B cell (primary cell): ENCODE measurements around the gene USH1C. TPM values are rescaled to one million over a fixed set of nuclear protein-coding genes. Genes with fewer than 3 reads are reported as not detected.

ENCODE experiments used
- ATAC-seq: fragments of 200-7000 bp; cut with Tn5 transposase; one replicate; pipeline ENCODE4 v1.10.0; 2021; ENCODE audit warnings: low read depth, mild to moderate bottlenecking, moderate number of reproducible peaks, moderate library complexity
- CTCF ChIA-PET: fragments of 350-600 bp; sonication (Branson Sonifier 250); formaldehyde crosslinking; loops from one replicate; lab custom pipeline; 2021; ENCODE audit warnings: antibody characterized with exemption, inconsistent platforms; lab: Charles Lee
- POLR2A ChIA-PET: fragments of 350-600 bp; sonication (Branson Sonifier 250); formaldehyde crosslinking; loops from one replicate; lab custom pipeline; 2021; ENCODE audit warnings: antibody characterized with exemption; lab: Charles Lee
- DNase-seq: peaks from one replicate; pipeline ENCODE4 v3.0.0; 2013
- H2AFZ ChIP-seq: 2 replicates; pipeline ENCODE4 v1.6.1; 2012; ENCODE audit warnings: mild to moderate bottlenecking, low read depth, low read length; ENCODE audit not compliant: insufficient read depth, poor library complexity, severe bottlenecking
- H3K27ac ChIP-seq, 2 donors: 1 replicate in 1 of 2; 2 replicates in 1 of 2; pipeline ENCODE4 v1.5.1; 2012 to 2013; ENCODE audit warnings: low read length in 2 of 2, mild to moderate bottlenecking in 2 of 2, moderate library complexity in 1 of 2
- H3K27me3 ChIP-seq, 4 experiments: fragments of 200-600 bp in 1 of 4; sonication (generic) in 1 of 4; replicated peaks in 1 of 4; 1 replicate in 2 of 4; 2 replicates in 2 of 4; pipeline versions ENCODE4 v1.6.1 to v1.7.0; 2013 to 2016; ENCODE audit warnings: low read length in 3 of 4, mild to moderate bottlenecking in 2 of 4, mixed read lengths in 1 of 4, moderate library complexity in 1 of 4; ENCODE audit not compliant: insufficient read depth in 4 of 4, control insufficient read depth in 3 of 4; ENCODE audit errors: control extremely low read depth in 1 of 4
- H3K36me3 ChIP-seq, 2 experiments: replicated peaks in 1 of 2; 1 replicate in 1 of 2; 2 replicates in 1 of 2; pipeline versions ENCODE4 v1.6.1 to v1.7.1; 2013; ENCODE audit warnings: low read length in 1 of 2; ENCODE audit not compliant: insufficient read depth in 2 of 2, control insufficient read depth in 1 of 2; ENCODE audit errors: control extremely low read depth in 1 of 2, extremely low read depth in 1 of 2
- H3K4me1 ChIP-seq, 2 donors: fragments of 200-600 bp in 1 of 2; sonication (generic) in 1 of 2; 1 replicate in 1 of 2; 2 replicates in 1 of 2; pipeline versions ENCODE4 v1.5.1 to v1.6.1; 2013 to 2017; ENCODE audit warnings: low read length in 2 of 2; ENCODE audit not compliant: control insufficient read depth in 2 of 2, insufficient read depth in 2 of 2
- H3K4me2 ChIP-seq: replicated peaks from 2 replicates; pipeline ENCODE3; 2012; ENCODE audit warnings: mild to moderate bottlenecking, low read depth, low read length; ENCODE audit not compliant: poor library complexity, severe bottlenecking
- H3K4me3 ChIP-seq, 5 experiments: fragments of 200-600 bp in 1 of 5; sonication (generic) in 1 of 5; 1 replicate in 3 of 5; 2 replicates in 2 of 5; pipeline versions ENCODE4 v1.5.1 to v1.7.0; 2011 to 2016; ENCODE audit warnings: low read length in 4 of 5, mild to moderate bottlenecking in 4 of 5, low read depth in 2 of 5, control low read depth in 1 of 5, moderate library complexity in 1 of 5; ENCODE audit not compliant: insufficient read depth in 1 of 5; ENCODE audit errors: control extremely low read depth in 1 of 5, extremely low read depth in 1 of 5
- H3K79me2 ChIP-seq: fragments of 200-600 bp; sonication (generic); one replicate; pipeline ENCODE4 v1.6.0; 2016; ENCODE audit warnings: low read length; ENCODE audit not compliant: control insufficient read depth, insufficient read depth
- H3K9ac ChIP-seq: fragments of 200-600 bp; sonication (generic); 2 replicates; pipeline ENCODE4 v1.6.1; 2017; ENCODE audit warnings: mild to moderate bottlenecking, low read length, moderate library complexity
- H3K9me3 ChIP-seq, 3 donors: one replicate each; pipeline versions ENCODE4 v1.6.1 to v1.7.1; 2013; ENCODE audit warnings: low read length in 2 of 3; ENCODE audit not compliant: control insufficient read depth in 2 of 3, insufficient read depth in 1 of 3; ENCODE audit errors: control extremely low read depth in 1 of 3
- H4K20me1 ChIP-seq: 2 replicates; pipeline ENCODE4 v1.6.0; 2012; ENCODE audit warnings: mild to moderate bottlenecking, low read length; ENCODE audit not compliant: insufficient read depth, control insufficient read depth, poor library complexity, severe bottlenecking
- H3K27ac Mint-ChIP-seq: one replicate; pipeline ENCODE4 v1.8.0; 2021; ENCODE audit warnings: mixed read lengths
- H3K27me3 Mint-ChIP-seq: one replicate; pipeline ENCODE4 v1.8.0; 2021; ENCODE audit warnings: mixed read lengths
- H3K4me1 Mint-ChIP-seq: one replicate; pipeline ENCODE4 v1.8.0; 2021; ENCODE audit warnings: mixed read lengths
- H3K4me3 Mint-ChIP-seq: one replicate; pipeline ENCODE4 v1.8.0; 2021; ENCODE audit warnings: mixed read lengths
- H3K9me3 Mint-ChIP-seq: one replicate; pipeline ENCODE4 v1.8.0; 2022; ENCODE audit warnings: mixed read lengths; ENCODE audit not compliant: insufficient read depth
- EZH2 ChIP-seq: IDR thresholded peaks from 2 replicates; pipeline ENCODE4 v1.6.1; 2012; ENCODE audit warnings: borderline replicate concordance, low read depth, mild to moderate bottlenecking, moderate library complexity, low read length; ENCODE audit not compliant: insufficient read depth, poor library complexity, severe bottlenecking
- WGBS: methylation state at CpG from one replicate; pipeline ENCODE4 v1.1.5; 2013; ENCODE audit warnings: missing lambda C conversion rate; ENCODE audit not compliant: insufficient coverage; 5-methylcytosine and 5-hydroxymethylcytosine counted together
- intact Hi-C: fragments of 100-400 bp; cut with micrococcal nuclease; formaldehyde crosslinking; loops from one replicate; pipeline ENCODE4 v1.10.0; 2022
- polyA plus RNA-seq: library from polyadenylated mRNA; depleted of rRNA; stranded (reverse); fragments of >200 nt; gene quantifications from 2 replicates; pipeline ENCODE4 v1.2.3, GENCODE V29; 2012
- total RNA-seq, 2 donors: library from RNA; stranded (reverse); fragments of 120-200 nt in 1 of 2; gene quantifications; 1 replicate in 1 of 2; 2 replicates in 1 of 2; pipeline versions ENCODE4 v1.2.3 to v1.2.4, GENCODE V29; 2013 to 2022
- TF ChIP-seq, protein P1 (sequence below): fragments of 200-600 bp; IDR thresholded peaks from one replicate; pipeline ENCODE4 v1.8.0; 2022; ENCODE audit warnings: antibody characterized with exemption, mild to moderate bottlenecking

Gene USH1C
- total and polyA plus RNA-seq, 2 donors (not counting 1 experiment from before 2014, with no cell fraction given), result not detected

DNA sequence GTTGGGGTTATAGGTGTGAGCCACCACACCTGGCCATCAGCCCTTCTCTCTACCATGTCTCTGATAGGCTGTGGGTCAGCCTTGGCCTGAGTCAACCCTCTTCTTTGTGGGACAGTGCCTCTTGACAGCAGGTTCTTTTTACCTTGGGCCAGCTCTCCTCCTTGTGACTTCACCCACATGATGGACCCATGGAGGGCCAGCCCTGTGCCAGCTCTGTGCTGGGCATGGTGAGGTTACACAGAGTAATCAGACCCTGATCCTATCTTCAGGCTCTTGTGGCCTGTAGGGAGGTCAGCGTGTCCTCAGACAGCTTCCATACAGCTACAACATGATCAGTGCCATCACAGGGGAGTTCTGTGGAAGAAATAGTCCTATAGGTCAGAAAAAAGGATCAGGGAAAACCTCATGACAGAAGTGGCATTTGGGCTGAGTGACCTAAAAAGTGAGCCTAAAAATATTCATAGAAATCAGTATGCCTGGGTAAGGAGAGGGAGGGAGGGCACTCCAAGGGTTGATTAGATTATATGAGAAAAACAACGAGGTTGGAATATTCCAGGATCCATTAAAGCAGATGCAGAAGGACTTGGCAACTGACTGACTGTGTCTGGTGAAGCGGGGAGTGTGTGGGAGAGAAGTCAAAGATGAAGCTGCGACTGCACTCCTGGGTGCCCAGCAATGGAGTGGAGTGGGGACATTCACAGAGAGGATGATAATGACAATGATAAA lies 19.9 kb upstream of the USH1C start:
- ATAC-seq (no peak), DNase-seq (no peak)
- no peaks in the 10 kb centered on the region for H3K36me3 ChIP-seq
- H4K20me1 ChIP-seq, result no peaks in the 10 kb centered on the region
- H3K27ac ChIP-seq, result no peak overlapping the region
- 88% methylated on average over 2 of the region's 4 CpGs for WGBS
- H3K27me3 ChIP-seq, result no peaks in the 10 kb centered on the region
- H3K79me2 ChIP-seq, result no peaks in the 10 kb centered on the region
- ChIA-PET CTCF (no interaction called here), POLR2A (no interaction called here)
- H3K4me1 Mint-ChIP-seq, result no peaks in the 10 kb centered on the region
- H3K27me3 Mint-ChIP-seq, result no peaks in the 10 kb centered on the region
- no peaks in the 10 kb centered on the region for H3K4me1 ChIP-seq
- H3K4me2 ChIP-seq, result no peak overlapping the region
- TF ChIP-seq, protein P1, sequence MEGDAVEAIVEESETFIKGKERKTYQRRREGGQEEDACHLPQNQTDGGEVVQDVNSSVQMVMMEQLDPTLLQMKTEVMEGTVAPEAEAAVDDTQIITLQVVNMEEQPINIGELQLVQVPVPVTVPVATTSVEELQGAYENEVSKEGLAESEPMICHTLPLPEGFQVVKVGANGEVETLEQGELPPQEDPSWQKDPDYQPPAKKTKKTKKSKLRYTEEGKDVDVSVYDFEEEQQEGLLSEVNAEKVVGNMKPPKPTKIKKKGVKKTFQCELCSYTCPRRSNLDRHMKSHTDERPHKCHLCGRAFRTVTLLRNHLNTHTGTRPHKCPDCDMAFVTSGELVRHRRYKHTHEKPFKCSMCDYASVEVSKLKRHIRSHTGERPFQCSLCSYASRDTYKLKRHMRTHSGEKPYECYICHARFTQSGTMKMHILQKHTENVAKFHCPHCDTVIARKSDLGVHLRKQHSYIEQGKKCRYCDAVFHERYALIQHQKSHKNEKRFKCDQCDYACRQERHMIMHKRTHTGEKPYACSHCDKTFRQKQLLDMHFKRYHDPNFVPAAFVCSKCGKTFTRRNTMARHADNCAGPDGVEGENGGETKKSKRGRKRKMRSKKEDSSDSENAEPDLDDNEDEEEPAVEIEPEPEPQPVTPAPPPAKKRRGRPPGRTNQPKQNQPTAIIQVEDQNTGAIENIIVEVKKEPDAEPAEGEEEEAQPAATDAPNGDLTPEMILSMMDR, result no peak
- TF ChIP-seq EZH2, result no peak
- H3K4me3 Mint-ChIP-seq, result no peak overlapping the region
- intact Hi-C loops, result loop anchor here (10.0 kb wide), 1 partner anchor 61 kb away; no protein-coding TSS in a partner anchor
- H3K9me3 ChIP-seq, result no peaks in the 10 kb centered on the region
- H2AFZ ChIP-seq, result no peak overlapping the region
- H3K27ac Mint-ChIP-seq, result no peak overlapping the region
- H3K9me3 Mint-ChIP-seq, result no peaks in the 10 kb centered on the region
- no peak overlapping the region for H3K9ac ChIP-seq
- H3K4me3 ChIP-seq, result no peak overlapping the region

DNA sequence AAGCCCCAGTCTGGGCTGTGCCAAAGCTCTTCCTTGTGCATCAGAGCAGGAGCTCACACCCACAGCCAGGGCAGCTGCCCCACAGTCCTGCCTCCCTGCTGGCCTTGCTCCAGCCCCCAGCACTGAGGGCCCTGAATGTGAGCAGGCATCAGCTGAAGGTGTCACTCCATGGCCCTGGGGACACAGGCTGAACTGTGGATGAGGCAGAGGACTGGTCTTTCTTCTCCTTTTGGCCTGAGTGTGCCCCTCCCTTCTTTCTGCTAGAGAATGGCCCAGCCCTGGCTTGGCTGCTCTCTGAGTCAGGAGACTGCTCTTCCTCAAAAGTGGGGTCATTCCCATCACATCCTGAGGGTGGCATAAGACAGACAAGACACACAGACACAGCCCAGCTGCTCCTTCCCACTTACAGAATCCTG lies 19.0 kb upstream of the USH1C start:
- Histone ChIP-seq H3K4me3 (no peak overlapping the region), H3K4me2 (no peak overlapping the region), H2AFZ (no peak overlapping the region), H3K27ac (no peak overlapping the region), H3K79me2 (no peaks in the 10 kb centered on the region), H3K4me1 (no peaks in the 10 kb centered on the region), H3K9ac (no peak overlapping the region), H3K9me3 (no peaks in the 10 kb centered on the region), H4K20me1 (no peaks in the 10 kb centered on the region), H3K27me3 (no peaks in the 10 kb centered on the region), H3K36me3 (no peaks in the 10 kb centered on the region)
- ATAC-seq (no peak), DNase-seq (no peak)
- TF ChIP-seq, protein P1, result no peak
- no peak for TF ChIP-seq EZH2
- Mint-ChIP-seq H3K27ac (no peak overlapping the region), H3K4me3 (no peak overlapping the region), H3K27me3 (peaks cover 4% of the 10 kb centered on the region), H3K9me3 (no peaks in the 10 kb centered on the region), H3K4me1 (no peaks in the 10 kb centered on the region)
- CTCF ChIA-PET, result no interaction called here
- intact Hi-C loops, result loop anchor here (10.0 kb wide), 1 partner anchor 62 kb away; no protein-coding TSS in a partner anchor
- POLR2A ChIA-PET, result no interaction called here
